Adrenal gland (tissue), 12 donors: ENCODE measurements around the gene AURKB. TPM values are rescaled to one million over a fixed set of nuclear protein-coding genes. Genes with fewer than 3 reads are reported as not detected.

ENCODE experiments used
- DNase-seq, 7 donors: peaks; one replicate each; pipeline ENCODE4 v3.0.0-alpha.2; 2019 to 2020
- H3K27ac ChIP-seq, 5 donors: fragments of 200-600 bp; sonication (generic) in 4 of 5; 1 replicate in 3 of 5; 2 replicates in 2 of 5; pipeline versions ENCODE4 v1.5.1 to v1.8.0; 2016 to 2020; ENCODE audit warnings: mild to moderate bottlenecking in 1 of 5
- H3K27me3 ChIP-seq: fragments of 200-600 bp; 2 replicates; pipeline ENCODE4 v1.8.0; 2021
- H3K36me3 ChIP-seq, 2 donors: fragments of 200-600 bp; replicated peaks in 1 of 2; 1 replicate in 1 of 2; 2 replicates in 1 of 2; pipeline versions ENCODE4 v1.5.1 to v1.8.0; 2018 to 2022
- H3K4me1 ChIP-seq, 2 donors: fragments of 200-600 bp; replicated peaks in 1 of 2; 1 replicate in 1 of 2; 2 replicates in 1 of 2; pipeline versions ENCODE4 v1.5.1 to v1.8.0; 2018 to 2021
- H3K4me3 ChIP-seq, 4 donors: fragments of 200-600 bp; sonication (generic) in 3 of 4; one replicate each; pipeline ENCODE4 v1.5.1; 2016 to 2018
- H3K9me3 ChIP-seq, 3 donors: fragments of 200-600 bp; sonication (generic) in 1 of 3; replicated peaks in 1 of 3; 1 replicate in 2 of 3; 2 replicates in 1 of 3; pipeline versions ENCODE4 v1.5.1 to v1.8.0; 2016 to 2021
- CTCF ChIP-seq, 6 experiments: fragments of 450-650 bp in 4 of 6; fragments of 200-600 bp in 2 of 6; sonication (generic) in 1 of 6; IDR thresholded peaks; 1 replicate in 5 of 6; 2 replicates in 1 of 6; pipeline versions ENCODE4 v1.5.1 to v1.8.0; 2016 to 2021; ENCODE audit warnings: antibody characterized with exemption in 6 of 6, mild to moderate bottlenecking in 2 of 6, moderate library complexity in 1 of 6
- POLR2A ChIP-seq, 2 donors: fragments of 450-650 bp; IDR thresholded peaks; one replicate each; pipeline ENCODE4 v1.6.1; 2017; ENCODE audit warnings: antibody characterized with exemption in 2 of 2, mild to moderate bottlenecking in 2 of 2, moderate library complexity in 1 of 2
- WGBS, 4 donors: extraction: QIAGEN DNeasy Blood & Tissue Kit in 2 of 4; methylation state at CpG; one replicate each; pipeline versions ENCODE4 v1.1.5 to v1.1.7; 2013 to 2017; 5-methylcytosine and 5-hydroxymethylcytosine counted together
- intact Hi-C, 2 donors: fragments of 100-400 bp; cut with DNase I; formaldehyde crosslinking; loops; one replicate each; pipeline versions ENCODE4 v1.14.1 to v1.15.0; 2022 to 2023
- polyA plus RNA-seq, 3 donors: library from polyadenylated mRNA; stranded (reverse); fragments of 200-250 nt in 2 of 3; fragments of 350-450 nt in 1 of 3; fragmentation: Illumina TruSeq in 1 of 3; extraction: RNeasy Lipid Tissue Mini Kit (QIAGEN cat#74804) in 1 of 3; gene quantifications; one replicate each; pipeline ENCODE4 v1.2.3, GENCODE V29; 2013 to 2014
- total RNA-seq, 9 donors: library from RNA; depleted of rRNA in 4 of 9; stranded (reverse); fragments of >200 nt in 4 of 9; fragments of 120-200 nt in 1 of 9; fragmentation: NEBNext Ultra II Directional in 1 of 9; extraction: Animal tissue kit (Norgen Biotek cat#: 25700) in 1 of 9; gene quantifications; one replicate each; pipeline versions ENCODE4 v1.1.0 to v1.2.4, GENCODE V29; 2013 to 2023
- donor health status: healthy with polysubstance abuse.
- donor health status: Bipolar disorder and iron deficiency.
- donor health status: DM: yes; HTN: yes; CAD: no.
- donor health status: DM: no; HTN: no; CAD: no.
- donor health status: DM: no; HTN: no; CAD: no.
- donor health status: DM: yes; HTN: yes; CAD: no.

AURKB gene
- total and polyA plus RNA-seq, 12 donors: 1.6 to 14.3 (median 2.2) TPM

DNA sequence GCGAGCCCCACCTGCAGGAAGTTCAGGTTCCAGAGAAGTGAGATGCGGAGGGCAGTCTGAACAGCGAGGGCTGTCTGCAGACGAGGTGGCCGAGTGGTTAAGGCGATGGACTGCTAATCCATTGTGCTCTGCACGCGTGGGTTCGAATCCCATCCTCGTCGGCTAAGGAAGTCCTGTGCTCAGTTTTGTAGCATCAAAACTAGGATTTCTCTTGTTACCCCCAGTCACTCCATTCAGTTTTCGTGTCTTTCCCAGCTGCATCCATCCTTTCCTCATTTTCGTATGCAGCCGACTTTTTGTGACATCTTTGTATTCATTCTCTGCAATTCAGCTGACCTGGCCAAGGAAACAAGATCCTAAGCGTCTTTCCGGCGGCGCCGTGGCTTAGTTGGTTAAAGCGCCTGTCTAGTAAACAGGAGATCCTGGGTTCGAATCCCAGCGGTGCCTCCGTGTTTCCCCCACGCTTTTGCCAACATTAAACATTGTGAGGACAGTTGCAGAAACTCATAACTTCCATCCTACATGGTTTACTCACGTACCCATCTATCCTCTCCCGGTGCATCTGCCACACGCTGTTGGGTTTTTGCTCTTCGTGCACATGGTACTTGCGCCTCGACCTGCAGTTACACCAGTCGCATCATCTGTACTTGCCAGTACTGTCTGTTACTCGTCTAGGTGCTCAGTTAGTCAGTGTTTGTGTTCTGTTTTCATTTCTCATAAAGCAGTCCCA lies 23.4 kb downstream of the AURKB start:
- peak; percentile 92 to 99 (median 95) for DNase-seq
- TF ChIP-seq POLR2A (IDR thresholded peaks at IDR 0.05) (no peak), CTCF (IDR thresholded peaks at IDR 0.05) (peak in 2 of 6 experiments; percentile 4 to 27)
- intact Hi-C loops: loop anchor here (5.0 to 10.0 kb wide), 2 partner anchors 40 to 62 kb away; partner anchors contain the start of gene HES7 (in 1 of the 2)
- Histone ChIP-seq H3K4me3 (peak overlapping the region in 2 of 4 donors; percentile 61 to 70), H3K4me1 (peaks cover 25 to 32% of the 10 kb centered on the region in 2 donors), H3K9me3 (no peaks in the 10 kb centered on the region), H3K27me3 (no peaks in the 10 kb centered on the region), H3K36me3 (no peaks in the 10 kb centered on the region), H3K27ac (peak overlapping the region; percentile 42 to 96 (median 94))
- 0 to 1% (median 0%) methylated on average over 31 to 32 of the region's 32 CpGs for WGBS, 4 donors

DNA sequence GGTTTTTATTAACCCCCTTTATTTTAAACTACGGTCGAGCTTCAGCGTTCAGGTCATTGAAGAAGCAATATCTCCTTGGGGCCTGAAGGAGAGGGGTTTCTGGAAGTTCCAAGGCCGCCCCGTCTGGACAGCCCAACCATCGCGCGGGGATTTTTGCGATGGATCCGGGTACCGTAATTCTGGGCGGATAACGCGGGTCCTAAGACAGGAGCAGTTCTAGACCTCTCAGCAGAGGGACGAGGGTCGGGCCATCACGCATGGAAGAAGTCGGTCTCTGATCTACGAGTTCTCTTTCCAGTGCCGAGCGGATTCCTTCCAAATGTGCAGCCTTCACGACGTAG lies 24.0 kb downstream of the AURKB start:
- TF ChIP-seq POLR2A (IDR thresholded peaks at IDR 0.05): peak in 1 of 2 donors; percentile 31
- peak in 3 of 6 experiments; percentile 18 to 47 (median 36) for TF ChIP-seq CTCF (IDR thresholded peaks at IDR 0.05)
- Histone ChIP-seq H3K4me3 (peak overlapping the region in 2 of 4 donors; percentile 61 to 70), H3K9me3 (no peaks in the 10 kb centered on the region), H3K36me3 (no peaks in the 10 kb centered on the region), H3K4me1 (peaks cover 25 to 32% of the 10 kb centered on the region in 2 donors), H3K27ac (peak overlapping the region; percentile 12 to 96 (median 94)), H3K27me3 (no peaks in the 10 kb centered on the region)
- DNase-seq: no peak
- 0% methylated on average over 12 to 23 of the region's 23 CpGs for WGBS, 4 donors
- intact Hi-C loops: loop anchor here (5.0 to 10.0 kb wide), 2 partner anchors 41 to 62 kb away; partner anchors contain the start of gene HES7 (in 1 of the 2)

DNA sequence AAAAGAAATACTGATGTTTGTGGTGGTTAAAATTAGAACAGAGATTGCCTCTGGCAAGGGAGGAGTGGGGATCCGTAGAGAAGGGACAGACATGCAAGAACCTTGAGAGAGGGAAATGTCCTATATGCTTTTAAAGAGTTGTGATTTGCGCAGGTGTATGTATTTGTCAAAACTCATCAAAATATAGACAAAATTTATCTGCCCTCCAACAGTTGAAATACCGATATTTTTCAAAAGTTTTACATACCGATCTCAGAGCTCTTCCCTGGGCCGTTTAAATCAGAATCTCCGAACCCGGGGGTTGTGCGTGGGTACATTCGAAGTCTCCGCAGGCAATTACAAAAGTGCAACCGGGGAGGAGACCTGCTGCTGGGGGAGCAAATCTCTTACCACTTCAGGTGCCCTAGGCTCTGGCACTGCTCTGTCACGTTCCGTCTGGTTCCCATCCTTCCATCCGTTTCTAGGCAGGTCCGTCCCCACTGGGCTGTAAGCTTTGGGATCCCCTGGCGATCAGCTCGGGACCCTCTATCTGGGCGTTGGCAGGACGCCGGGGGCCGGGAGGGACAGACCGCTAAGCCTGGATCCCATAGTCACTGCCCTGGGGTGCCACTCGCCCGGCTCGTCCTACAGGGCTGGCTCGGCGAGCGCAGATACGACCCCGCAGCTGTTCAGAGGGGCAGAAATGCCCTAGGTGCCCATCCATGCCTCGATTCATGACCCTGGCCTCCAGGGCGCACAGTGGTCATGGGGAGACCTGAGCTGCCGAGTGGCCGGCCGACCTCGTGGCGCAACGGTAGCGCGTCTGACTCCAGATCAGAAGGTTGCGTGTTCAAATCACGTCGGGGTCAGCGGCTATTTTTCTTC lies 24.6 kb downstream of the AURKB start:
- H3K27ac ChIP-seq: peak overlapping the region; percentile 12 to 96 (median 94)
- intact Hi-C loops: loop anchor here (5.0 to 10.0 kb wide), 2 partner anchors 41 to 61 kb away; partner anchors contain the start of gene HES7 (in 1 of the 2)
- H3K4me1 ChIP-seq: peaks cover 25 to 29% of the 10 kb centered on the region in 2 donors
- TF ChIP-seq CTCF (IDR thresholded peaks at IDR 0.05) (no peak), POLR2A (IDR thresholded peaks at IDR 0.05) (peak; percentile 49 to 53)
- WGBS, 4 donors: 0 to 1% (median 0%) methylated on average over 31 to 44 of the region's 44 CpGs
- H3K4me3 ChIP-seq: peak overlapping the region in 2 of 4 donors; percentile 61 to 70
- no peaks in the 10 kb centered on the region for H3K36me3 ChIP-seq
- no peaks in the 10 kb centered on the region for H3K9me3 ChIP-seq
- DNase-seq: peak; percentile 78 to 97 (median 92)
- H3K27me3 ChIP-seq: no peaks in the 10 kb centered on the region
